HG03558 (cell line): Measurements from ENCODE around the gene MAP2K3.
"Not testable (repeated sequence)": the region's sequence is repeated elsewhere in the genome, so short reads cannot be mapped to it uniquely, and the experiment has no call there.

ENCODE experiments used
- ATAC-seq: cut with Tn5 transposase; IDR thresholded peaks from one replicate; pipeline ENCODE4 v1.9.1; 2021; ENCODE audit warnings: moderate number of reproducible peaks; ENCODE audit not compliant: unreplicated experiment; ENCODE audit errors: extremely low read depth

Gene MAP2K3

DNA sequence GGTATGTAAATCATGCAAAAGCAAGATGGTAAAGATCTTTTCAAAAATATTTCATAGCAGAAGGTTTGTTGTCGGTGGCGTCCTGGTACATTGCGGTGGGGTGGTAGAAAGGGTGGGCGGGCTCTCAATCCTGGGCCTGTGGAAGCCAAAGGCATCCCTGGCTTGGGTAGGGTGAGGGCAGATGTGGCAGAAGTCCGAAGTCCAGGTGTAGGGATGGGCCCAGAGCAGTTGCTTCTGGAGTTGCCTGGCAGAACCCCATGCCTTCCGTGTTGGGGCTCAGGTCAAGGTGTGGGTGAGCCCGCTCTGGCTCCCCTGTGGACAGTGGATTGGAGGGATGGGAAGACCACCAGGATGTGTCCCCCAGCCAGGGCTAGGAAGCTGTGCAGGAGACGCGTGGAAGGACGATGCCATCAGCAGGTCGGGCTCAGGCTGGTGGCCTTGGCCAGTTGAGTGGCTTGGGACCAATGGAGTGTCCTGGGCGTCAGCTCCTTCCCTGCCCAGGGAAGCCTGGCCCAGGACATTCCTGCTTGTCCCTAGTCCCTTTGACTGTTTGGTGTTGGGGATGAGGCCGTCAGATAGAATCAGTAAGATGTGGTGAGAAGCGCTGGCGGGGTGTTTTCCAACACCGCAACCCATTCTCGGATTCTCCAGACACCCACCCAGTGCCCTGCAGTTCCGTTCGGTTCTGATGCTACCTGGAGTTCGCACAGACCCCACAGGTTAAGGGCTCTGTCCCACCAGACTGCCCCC is 21.1 kb downstream of the MAP2K3 start:
- ATAC-seq = not testable (repeated sequence)

DNA sequence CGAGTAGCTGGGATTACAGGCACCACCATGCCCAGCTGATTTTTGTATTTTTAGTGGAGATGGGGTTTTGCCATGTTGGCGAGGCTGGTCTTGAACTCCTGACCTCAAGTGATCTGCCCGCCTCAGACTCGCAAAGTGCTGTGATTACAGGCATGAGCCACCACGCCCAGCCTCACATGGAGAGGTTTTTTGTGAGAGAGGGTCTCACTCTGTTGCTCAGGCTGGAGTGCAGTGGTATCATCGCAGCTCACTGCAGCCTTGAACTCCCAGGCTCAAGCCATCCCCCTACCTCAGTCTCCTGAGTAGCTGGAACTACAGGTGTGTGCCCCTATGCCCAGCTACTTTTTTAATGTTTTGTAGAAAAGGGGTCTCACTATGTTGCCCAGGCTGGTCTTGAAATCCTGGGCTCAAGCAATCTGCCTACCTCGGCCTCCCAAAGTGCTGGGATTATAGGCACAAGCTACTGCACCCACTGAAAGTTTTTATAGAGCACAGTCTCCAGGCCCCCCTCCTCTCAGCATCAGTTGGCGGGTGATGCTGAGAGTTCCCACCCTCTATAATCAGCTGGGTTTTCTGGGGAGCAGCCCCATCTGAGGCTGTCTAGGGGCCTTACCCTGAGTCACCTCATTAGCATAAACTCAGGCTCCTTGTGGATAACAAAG is 22.2 kb downstream of the MAP2K3 start:
- not testable (repeated sequence) for ATAC-seq

DNA sequence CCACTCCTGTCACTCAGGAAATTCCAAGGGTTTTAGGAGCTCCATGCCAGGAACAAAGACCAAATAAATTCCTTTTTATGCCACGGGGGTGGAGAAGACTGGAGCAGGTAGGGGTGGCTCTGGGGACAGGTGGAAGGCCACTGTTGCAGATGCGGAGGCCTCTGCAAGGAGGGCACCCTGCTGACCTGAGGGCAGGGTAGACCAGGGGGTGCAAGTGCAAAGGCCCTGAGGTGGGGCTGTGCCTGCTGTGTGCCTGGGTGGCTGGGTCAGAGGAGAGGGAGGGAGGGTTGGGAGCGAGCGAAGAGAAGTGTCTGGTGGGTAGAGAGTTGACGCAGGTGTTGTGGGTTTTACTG is 22.7 kb downstream of the MAP2K3 start:
- not testable (repeated sequence) for ATAC-seq

DNA sequence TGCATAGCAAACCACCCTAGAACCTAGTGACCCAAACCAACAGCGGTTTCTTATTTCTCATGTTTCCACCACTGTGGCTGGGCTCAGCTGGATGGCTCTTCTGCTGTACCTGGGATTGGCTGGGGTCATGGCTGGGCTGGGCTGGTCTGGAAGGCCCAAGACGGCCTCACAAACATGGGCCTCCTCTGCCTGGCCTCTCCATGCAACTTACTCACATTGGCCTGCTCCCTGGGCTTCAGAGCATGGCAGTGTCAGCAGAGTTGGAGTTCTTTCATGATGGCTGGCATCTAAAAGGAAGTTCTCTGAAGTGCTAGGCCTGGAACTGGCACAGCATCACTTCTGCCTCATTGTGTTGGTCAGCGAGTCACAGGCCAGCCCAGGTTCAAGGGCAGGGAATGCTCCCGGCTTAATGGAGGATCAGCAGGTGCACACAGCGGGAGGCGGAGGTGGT is 24.4 kb downstream of the MAP2K3 start:
- not testable (repeated sequence) for ATAC-seq

DNA sequence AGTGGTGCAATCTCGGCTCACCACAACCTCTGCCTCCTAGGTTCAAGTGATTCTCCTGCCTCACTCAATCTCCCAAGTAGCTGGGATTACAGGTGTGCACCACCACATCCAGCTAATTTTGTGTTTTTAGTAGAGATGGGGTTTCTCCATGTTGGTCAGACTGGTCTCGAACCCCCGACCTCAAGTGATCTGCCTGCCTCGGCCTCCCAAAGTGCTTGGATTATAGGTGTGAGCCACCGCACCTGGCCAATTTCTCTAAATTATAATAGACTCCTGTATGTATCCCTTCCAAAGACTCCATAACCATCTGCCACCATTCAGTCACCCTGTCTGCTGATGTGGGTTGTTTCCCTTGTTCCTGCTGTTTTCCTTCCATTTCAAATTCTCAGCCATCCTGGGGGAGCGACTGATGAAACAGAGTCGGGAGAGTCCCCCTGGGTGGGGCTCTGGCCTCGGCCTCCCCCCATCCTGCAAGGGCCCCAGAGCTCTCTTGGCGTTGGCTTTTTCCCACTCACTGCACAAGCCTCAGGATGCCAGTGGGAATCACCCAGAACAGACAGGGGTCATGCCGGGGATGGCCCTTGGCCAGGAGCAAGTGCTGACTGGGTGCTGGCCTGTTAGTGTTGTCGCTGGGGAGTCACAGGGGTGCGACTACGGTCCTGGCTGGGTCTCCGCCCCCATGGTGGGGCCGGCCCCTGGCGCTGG is 25.7 kb downstream of the MAP2K3 start:
- not testable (repeated sequence) for ATAC-seq

DNA sequence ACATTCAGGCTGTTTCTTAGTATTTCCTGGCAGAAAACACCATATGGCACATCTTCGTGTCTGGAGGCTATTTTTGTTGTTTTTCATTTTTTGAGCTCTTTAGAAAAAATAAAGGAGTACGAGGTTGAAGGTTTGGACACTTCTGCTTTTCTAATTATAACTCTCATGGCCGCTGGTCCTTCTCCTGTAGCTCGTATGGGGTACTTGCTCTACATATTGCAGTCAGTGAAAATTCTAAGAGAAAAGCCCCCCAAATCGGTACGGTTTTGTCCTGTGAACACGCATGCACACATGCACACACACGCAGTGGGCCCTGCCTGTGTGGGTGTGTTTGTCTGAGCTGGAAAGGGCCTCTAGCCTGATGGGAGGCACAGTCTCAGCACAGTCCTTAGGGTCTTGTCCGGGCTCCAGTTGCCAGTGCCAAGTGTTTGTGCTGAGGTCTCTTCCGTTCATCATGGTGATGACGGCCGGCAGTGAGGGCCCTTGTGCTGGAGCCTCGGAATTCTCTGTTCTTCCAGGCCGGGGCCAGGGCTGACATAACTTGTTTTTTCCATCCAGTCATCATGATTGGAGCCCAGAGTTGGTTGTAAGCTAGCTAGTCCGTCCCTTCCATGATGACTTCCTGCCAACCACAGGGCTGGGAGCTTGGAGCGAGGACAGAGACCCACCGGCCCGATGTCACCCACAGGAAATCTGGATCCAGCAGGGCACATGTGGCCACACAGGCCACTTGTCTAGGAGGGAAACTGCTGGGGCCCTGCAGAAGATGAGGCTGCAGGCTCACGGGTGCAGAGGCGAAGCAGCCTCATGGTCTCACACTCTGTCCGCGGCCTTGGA is 26.5 kb downstream of the MAP2K3 start:
- not testable (repeated sequence) for ATAC-seq

DNA sequence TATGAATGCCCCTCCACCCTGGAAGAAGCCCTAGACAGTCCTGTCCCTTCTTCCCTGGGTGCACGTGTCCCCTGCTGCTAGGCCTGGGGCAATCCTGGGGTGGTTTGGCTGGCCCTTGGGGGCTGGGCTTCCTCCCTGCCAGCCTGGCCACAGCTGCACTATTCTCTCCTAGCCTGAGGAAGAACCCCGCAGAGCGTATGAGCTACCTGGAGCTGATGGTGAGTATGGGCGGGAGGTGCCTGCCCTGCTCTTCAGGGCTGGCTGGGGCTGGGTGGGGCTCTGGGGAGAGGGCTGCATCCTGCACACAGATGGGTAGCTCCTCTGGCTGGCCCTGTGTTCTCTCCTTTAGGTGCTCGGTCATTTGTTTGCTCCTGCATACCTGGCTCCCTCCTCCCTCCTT is 28.8 kb downstream of the MAP2K3 start:
- no peak for ATAC-seq

DNA sequence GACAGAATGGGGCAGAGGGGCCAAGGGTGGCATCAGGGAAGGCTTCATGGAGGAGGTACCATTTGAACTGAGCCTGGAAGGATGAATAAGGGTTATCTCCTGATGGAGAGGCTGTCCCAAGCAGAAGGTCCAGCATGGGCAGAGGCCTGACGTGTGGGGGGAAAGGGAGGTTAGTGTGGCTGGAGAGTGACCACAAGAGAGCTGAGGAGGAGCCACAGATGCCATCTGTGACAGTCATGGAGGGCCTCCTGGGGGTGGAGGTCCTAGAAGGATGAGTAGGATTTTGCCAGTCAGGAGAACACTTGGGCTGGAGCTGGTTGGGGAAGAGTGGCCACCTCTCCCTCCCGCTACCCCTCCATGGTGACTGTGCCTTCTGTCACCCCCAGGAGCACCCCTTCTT is 29.2 kb downstream of the MAP2K3 start:
- ATAC-seq = not testable (repeated sequence)

DNA sequence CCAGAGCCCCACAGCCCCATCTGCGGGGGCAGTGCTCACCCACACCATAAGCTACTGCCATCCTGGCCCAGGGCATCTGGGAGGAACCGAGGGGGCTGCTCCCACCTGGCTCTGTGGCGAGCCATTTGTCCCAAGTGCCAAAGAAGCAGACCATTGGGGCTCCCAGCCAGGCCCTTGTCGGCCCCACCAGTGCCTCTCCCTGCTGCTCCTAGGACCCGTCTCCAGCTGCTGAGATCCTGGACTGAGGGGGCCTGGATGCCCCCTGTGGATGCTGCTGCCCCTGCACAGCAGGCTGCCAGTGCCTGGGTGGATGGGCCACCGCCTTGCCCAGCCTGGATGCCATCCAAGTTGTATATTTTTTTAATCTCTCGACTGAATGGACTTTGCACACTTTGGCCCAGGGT is 29.8 kb downstream of the MAP2K3 start:
- ATAC-seq = not testable (repeated sequence)

DNA sequence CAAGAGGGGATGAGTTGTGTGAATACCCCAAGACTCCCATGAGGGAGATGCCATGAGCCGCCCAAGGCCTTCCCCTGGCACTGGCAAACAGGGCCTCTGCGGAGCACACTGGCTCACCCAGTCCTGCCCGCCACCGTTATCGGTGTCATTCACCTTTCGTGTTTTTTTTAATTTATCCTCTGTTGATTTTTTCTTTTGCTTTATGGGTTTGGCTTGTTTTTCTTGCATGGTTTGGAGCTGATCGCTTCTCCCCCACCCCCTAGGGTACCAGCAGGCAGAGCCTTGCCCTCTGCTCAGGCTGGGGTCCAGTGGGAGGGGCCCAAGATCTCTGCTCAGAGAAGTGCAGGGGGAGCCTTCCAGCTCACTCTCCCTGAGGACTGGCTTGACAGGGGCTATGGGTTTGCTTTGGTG is 30.2 kb downstream of the MAP2K3 start:
- ATAC-seq = not testable (repeated sequence)

DNA sequence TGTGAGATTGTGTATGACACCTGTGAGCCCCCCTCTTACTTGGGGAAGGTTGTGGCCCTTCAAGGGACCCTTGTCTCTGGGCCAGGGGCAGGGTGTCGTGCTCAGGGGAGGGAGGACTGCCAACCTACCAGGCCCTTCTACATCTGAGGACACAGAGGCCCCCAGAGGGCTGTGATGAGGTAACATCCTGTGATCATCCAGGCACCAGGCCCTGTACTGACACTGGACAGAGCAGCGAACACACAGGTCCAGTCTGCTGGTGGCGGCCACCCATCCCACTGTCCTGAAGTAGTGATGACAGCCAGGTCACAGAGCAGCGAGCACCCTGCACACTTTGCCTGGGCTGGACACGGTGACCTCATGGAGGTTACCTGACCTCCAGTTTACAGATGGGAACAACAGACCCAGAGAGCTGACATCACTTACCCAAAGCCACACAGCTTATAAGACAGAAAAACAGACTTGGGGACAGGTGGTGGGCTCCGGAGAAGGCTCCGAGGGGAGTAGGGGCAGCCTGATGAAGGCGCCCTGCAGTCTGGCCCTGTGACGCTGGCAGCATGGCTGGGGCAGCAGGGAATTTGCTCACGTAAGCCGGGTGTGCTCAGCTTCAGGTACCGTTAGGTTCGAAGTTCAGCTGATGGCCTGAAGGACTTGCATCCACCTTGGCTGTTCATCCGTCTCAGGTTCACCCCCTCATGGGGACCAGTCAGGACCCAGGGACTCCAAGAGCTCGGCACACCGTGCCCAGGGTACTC is 30.9 kb downstream of the MAP2K3 start:
- not testable (repeated sequence) for ATAC-seq

DNA sequence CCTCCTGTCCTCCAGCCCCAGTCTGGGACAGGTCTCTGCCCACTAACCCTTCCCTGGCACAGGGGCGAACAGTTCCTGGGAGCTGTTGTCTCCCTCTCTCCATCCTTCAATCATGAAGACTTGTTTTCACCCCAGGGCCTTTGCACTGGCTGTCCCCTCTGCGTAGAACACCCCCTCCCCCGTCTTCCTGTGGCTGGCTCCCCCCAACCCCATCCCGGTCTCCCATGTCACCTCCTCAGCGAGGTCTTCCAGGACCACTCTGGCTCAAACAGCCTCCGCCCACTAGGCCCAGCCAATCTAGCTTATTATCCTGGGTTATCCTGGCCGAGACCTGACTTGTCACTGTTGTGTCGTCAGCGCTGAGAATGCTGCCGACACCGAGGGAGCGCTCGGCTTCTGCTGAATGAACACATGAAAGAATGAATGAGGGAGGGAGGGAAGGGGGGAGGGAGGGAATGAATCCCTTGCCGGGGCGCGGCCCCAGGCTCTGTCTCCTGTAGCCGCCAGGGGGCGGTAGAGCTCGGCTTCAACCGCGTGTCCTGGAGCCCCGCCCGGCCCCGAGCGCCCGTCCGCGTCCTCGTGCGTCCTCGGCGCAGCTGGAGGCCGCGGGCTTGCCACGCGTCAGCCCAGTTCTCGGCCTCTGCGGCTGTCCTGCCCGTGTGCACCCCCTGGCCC is 31.8 kb downstream of the MAP2K3 start:
- not testable (repeated sequence) for ATAC-seq

DNA sequence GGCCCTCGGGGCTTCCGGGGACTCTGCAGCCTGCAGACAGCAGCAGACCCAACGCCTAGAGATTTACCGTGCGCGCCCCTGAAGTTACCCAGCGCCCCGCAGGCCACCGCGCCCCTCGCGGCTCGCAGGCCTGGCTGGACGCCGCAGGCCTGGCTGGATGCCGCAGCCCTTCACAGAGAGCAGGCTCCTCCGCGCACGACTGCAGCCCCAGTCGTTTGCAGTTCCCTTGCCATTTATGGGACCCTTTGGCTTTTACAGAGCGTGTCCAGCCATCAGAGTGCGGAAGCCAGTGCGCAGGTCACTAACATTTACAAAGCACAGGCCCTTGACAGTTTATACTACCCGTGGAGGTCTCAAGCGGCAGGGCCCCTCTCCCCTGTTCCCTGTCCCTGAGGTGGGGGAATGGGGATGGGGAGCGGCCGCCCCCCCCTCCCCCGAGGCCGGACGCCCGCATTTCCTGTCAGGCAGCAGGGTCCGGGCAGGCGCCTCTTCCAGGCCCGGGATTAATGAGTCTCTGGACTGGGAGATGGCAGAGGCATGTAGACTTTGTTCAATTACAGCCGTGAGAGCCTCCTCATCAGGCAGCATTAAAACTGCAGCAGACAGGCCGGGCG is 32.5 kb downstream of the MAP2K3 start:
- ATAC-seq = not testable (repeated sequence)

DNA sequence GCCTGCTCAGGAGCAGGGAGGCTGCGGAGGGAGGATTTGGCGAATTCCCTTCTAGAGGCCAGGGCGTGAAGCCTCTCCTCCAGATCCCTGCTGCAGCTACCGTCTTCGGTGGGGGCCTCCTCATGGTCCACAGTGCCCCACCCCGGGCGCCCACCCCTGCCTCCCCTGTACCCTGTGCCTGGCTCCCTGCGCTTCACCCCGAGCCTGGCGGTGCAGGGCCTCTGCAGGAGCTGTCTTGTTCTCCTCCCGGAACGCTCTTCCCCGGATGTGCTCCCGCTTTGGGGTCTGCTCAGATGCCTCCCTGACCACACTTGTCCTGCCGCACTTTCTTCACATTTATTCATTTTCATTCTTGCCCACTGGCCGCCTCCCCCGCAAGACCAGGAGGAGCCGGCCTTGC is 33.3 kb downstream of the MAP2K3 start:
- ATAC-seq = not testable (repeated sequence)

DNA sequence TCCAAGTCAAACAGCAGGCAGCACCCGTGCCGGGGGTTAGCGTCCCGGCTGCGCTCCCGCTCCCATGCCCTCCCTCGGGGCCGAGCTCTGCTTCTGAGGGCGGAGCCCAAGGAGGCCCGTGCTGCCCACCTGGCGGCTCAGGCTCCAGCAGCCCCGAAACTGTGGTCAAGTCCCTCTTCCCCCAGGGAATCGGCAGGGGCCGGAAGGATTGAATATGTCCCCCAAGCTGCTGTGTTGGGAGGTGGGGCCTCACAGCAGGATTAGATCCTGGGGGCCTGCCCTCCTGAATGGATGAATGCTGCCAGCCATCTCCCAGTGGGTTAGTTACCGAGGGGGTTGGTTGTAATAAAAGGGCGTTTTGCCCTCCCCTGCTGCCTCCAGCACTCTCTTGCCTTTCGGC is 33.9 kb downstream of the MAP2K3 start:
- ATAC-seq = no peak

DNA sequence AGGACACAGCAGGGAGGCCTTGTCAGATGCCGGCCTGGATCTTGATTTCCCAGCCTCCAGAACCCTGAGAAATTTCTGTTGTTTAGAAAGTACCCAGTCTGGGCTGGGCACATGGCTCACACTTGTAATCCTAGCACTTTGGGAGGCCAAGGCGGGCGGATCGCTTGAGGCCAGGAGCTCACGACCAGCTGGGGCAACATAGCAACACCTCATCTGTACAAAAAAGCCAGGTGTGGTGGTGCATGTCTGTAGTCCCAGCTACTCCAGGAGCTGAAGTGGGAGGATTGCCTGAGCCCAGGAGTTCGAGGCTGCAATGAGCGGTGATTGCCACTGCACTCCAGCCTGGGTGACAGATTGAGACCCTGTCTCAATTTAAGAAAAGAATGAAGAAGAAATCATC is 34.3 kb downstream of the MAP2K3 start:
- not testable (repeated sequence) for ATAC-seq

DNA sequence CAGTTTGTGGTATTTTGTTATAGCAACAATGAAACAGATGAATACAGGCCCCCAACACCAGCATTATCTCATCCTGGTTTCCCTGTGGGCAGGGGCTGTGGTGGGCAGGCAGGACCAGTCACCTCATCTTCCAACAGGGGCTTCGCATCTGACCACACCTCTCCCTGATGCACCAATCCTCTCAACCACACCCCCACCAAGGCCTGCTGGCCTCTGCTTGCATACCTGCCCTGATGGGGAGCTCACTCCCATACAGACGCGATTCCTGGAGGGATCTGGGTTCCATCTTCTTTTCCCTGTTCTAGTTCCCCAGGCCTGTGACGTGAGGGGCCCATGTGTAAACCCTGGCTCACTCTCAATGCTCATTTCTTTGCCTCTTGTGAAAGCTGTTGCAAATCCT is 34.7 kb downstream of the MAP2K3 start:
- ATAC-seq = not testable (repeated sequence)

DNA sequence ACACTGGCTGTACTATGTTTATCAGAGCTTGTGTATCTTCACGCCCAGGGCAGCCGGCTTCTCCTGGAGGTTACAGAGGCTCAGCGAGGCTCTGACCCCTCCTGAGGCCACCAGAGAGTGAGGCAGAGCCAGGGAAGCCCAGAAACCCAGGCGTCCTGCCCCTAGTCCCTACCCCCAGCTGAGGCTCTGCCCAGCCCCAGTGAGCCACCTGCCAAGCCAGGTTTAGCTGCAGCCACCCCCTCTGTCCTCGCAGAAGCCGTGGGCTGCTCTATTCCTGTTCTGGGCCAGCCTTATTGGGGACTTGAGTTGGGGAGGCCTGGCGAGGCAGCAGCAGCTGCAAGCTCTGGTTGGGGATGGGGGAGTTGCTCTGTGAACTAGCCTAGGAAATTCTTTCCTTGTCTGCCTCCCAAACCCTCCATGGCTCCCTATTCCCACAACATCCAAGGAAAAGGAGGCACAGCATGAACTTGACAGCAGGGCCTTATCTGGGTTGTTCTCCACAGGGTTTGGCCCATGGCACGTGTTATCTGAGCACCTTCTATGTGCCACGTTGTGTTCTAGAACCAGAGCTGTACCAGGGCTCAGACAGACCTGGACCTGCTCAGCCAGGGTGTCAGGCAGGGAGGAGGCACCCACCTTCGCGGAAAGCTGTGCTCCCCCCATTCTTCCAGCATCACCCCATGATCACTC is 35.3 kb downstream of the MAP2K3 start:
- ATAC-seq = not testable (repeated sequence)
